Psoas muscle (tissue), 8 donors: ENCODE measurements around the gene CCDC141. TPM values are rescaled to one million over a fixed set of nuclear protein-coding genes. Genes with fewer than 3 reads are reported as not detected.

ENCODE experiments used
- ATAC-seq, 4 donors: fragments of 200-7000 bp; cut with Tn5 transposase; one replicate each; pipeline ENCODE4 v1.9.1; 2020; ENCODE audit warnings: moderate library complexity in 3 of 4, mild to moderate bottlenecking in 2 of 4
- DNase-seq, 2 donors: peaks; one replicate each; pipeline ENCODE4 v3.0.0-alpha.2; 2020
- H3K27ac ChIP-seq: fragments of 200-600 bp; one replicate; pipeline ENCODE4 v1.8.0; 2022
- H3K27me3 ChIP-seq, 3 donors: fragments of 200-600 bp in 1 of 3; one replicate each; pipeline versions ENCODE4 v1.6.1 to v1.8.0; 2013 to 2022; ENCODE audit warnings: low read length in 2 of 3, mild to moderate bottlenecking in 2 of 3, moderate library complexity in 1 of 3; ENCODE audit not compliant: insufficient read depth in 3 of 3
- H3K36me3 ChIP-seq, 2 donors: fragments of 200-600 bp in 1 of 2; one replicate each; pipeline versions ENCODE4 v1.6.1 to v1.8.0; 2013 to 2022; ENCODE audit warnings: low read depth in 1 of 2, mild to moderate bottlenecking in 1 of 2, moderate library complexity in 1 of 2; ENCODE audit not compliant: insufficient read depth in 1 of 2
- H3K4me1 ChIP-seq: fragments of 200-600 bp; one replicate; pipeline ENCODE4 v1.8.0; 2022
- H3K4me3 ChIP-seq: fragments of 200-600 bp; one replicate; pipeline ENCODE4 v1.8.0; 2022; ENCODE audit warnings: mild to moderate bottlenecking
- H3K9me3 ChIP-seq: fragments of 200-600 bp; one replicate; pipeline ENCODE4 v1.8.0; 2022
- WGBS, 3 donors: extraction: QIAGEN DNeasy Blood & Tissue Kit; methylation state at CpG; one replicate each; pipeline versions ENCODE4 v1.1.6 to v1.1.7; 2013; 5-methylcytosine and 5-hydroxymethylcytosine counted together
- intact Hi-C, 2 donors: fragments of 100-400 bp; cut with DNase I; formaldehyde crosslinking; loops; one replicate each; pipeline versions ENCODE4 v1.11.0 to v1.14.2; 2022
- polyA plus RNA-seq, 3 donors: library from polyadenylated mRNA; stranded (reverse); fragments of 200-250 nt; gene quantifications; one replicate each; pipeline ENCODE4 v1.2.3, GENCODE V29; 2013
- total RNA-seq, 4 donors: library from RNA; stranded (reverse); fragmentation: NEBNext Ultra II Directional in 2 of 4; extraction: Animal tissue kit (Norgen Biotek cat#: 25700) in 2 of 4; gene quantifications; one replicate each; pipeline versions ENCODE4 v1.2.1 to v1.2.4, GENCODE V29; 2021 to 2023
- TF ChIP-seq, protein P1 (sequence below): fragments of 200-600 bp; IDR thresholded peaks from one replicate; pipeline ENCODE4 v1.8.0; 2022; ENCODE audit warnings: antibody characterized with exemption
- donor health status: healthy with polysubstance abuse.
- donor health status: DM: no; HTN: no; CAD: no; lungs with moderate emphysema.
- donor health status: Bipolar disorder and iron deficiency.
- donor health status: healthy.
- donor health status: DM: yes; HTN: yes; CAD: no.
- donor health status: DM: no; HTN: no; CAD: no.
- donor health status: DM: no; HTN: no; CAD: no.
- donor health status: DM: yes; HTN: yes; CAD: no.

The CCDC141 gene
- total and polyA plus RNA-seq, 7 donors, result 0.82 to 14.9 (median 5.9) TPM

DNA sequence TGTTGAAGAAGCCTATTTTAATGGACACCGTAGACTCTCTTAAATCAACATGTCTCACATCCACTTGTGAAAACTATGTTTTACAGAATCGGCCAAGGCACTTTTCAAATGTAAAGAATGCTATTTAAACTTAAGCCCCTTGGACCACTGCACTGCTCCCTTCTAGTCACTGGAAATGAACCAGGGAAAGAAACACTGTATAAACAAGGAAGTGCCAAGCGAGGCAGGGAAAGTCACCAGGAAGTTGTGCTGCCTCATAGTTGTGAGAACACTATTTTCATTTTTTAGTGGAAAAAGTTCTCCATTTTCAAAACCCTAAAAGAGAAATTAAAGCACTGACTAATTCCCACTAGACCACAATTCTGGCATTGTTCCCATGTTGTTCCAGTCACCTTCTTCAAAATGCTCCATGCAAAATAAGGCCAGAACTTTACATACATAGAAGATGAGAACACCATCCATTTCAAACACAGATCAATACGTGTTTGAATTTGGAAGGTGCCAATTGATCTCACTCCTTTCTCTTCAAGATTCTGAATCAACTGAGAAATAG, 13.5 kb downstream of the CCDC141 start:
- WGBS, 3 donors, result 76 to 88% (median 87%) methylated on average over 4 of the region's 4 CpGs
- TF ChIP-seq, protein P1, sequence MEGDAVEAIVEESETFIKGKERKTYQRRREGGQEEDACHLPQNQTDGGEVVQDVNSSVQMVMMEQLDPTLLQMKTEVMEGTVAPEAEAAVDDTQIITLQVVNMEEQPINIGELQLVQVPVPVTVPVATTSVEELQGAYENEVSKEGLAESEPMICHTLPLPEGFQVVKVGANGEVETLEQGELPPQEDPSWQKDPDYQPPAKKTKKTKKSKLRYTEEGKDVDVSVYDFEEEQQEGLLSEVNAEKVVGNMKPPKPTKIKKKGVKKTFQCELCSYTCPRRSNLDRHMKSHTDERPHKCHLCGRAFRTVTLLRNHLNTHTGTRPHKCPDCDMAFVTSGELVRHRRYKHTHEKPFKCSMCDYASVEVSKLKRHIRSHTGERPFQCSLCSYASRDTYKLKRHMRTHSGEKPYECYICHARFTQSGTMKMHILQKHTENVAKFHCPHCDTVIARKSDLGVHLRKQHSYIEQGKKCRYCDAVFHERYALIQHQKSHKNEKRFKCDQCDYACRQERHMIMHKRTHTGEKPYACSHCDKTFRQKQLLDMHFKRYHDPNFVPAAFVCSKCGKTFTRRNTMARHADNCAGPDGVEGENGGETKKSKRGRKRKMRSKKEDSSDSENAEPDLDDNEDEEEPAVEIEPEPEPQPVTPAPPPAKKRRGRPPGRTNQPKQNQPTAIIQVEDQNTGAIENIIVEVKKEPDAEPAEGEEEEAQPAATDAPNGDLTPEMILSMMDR, result no peak
- no peak for DNase-seq
- no peak for ATAC-seq
- Histone ChIP-seq H3K4me1 (peaks cover 9% of the 10 kb centered on the region), H3K36me3 (no peaks in the 10 kb centered on the region), H3K9me3 (no peaks in the 10 kb centered on the region), H3K27me3 (no peaks in the 10 kb centered on the region), H3K27ac (no peak overlapping the region), H3K4me3 (no peak overlapping the region)
- intact Hi-C loops, result no loop called here

DNA sequence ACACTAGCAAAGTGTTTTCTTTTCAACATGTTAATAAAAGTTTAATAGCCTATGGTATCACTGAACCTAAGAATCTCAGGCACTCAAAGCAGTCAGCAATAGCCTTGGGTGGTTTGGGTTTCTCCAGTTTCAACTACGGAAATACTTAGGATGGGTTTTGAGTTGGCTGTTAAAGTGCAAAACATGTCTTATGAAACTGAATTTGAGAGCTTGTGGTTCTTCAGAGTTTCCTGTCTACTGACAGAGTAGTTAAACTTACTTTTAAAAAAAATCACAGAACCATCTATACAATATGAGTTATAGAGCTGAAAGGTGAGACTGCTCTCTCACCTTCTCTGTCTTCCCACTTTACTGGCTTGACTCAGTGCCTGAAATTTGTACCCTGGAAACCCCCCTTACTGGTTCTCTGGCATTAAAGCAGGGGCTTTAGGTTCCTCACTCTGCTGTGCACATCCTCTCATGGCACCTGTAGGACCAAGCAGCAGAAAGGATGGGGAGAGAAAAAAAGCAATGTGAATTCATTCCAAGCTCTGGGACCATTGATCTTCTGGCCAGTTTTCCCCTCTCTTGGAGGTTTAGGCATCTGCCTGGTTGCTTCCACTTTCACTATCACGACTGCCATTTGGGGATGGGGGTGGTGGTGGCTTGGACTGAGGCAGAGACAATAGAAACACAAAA, 18.1 kb downstream of the CCDC141 start:
- 11 to 16% (median 12%) methylated on average over 2 of the region's 2 CpGs for WGBS, 3 donors
- Histone ChIP-seq H3K4me3 (no peak overlapping the region), H3K27me3 (no peaks in the 10 kb centered on the region), H3K27ac (peak overlapping the region; percentile 2), H3K36me3 (no peaks in the 10 kb centered on the region), H3K4me1 (peaks cover 24% of the 10 kb centered on the region), H3K9me3 (no peaks in the 10 kb centered on the region)
- DNase-seq (no peak), ATAC-seq (peak; percentile 75 to 88 (median 79))
- TF ChIP-seq, protein P1, result no peak
- intact Hi-C loops, result no loop called here

DNA sequence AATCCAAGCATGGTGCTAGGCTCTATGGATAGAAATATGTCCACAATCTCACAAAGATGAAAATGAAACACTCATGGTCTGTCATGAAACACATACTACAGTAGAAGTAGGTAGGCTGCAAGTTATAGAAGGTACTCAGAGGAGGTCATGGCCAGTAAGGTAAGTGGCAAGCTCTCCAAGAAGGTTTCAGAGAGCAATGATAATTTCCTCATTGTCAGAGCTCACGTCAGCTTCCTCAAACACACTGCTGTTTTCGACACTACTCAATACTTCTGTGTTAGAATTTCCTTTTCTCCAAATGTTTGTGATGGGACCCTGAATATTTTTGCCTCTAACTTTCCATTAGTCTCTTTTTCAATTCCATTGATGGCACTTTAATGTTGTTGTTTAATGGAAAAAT, 25.5 kb downstream of the CCDC141 start:
- Histone ChIP-seq H3K27me3 (no peaks in the 10 kb centered on the region), H3K9me3 (no peaks in the 10 kb centered on the region), H3K36me3 (no peaks in the 10 kb centered on the region), H3K27ac (no peak overlapping the region), H3K4me1 (peaks cover 9% of the 10 kb centered on the region), H3K4me3 (no peak overlapping the region)
- 82 to 92% (median 88%) methylated on average over 2 of the region's 2 CpGs for WGBS, 3 donors
- DNase-seq, result no peak
- TF ChIP-seq, protein P1, result no peak
- no peak for ATAC-seq
- intact Hi-C loops, result no loop called here

DNA sequence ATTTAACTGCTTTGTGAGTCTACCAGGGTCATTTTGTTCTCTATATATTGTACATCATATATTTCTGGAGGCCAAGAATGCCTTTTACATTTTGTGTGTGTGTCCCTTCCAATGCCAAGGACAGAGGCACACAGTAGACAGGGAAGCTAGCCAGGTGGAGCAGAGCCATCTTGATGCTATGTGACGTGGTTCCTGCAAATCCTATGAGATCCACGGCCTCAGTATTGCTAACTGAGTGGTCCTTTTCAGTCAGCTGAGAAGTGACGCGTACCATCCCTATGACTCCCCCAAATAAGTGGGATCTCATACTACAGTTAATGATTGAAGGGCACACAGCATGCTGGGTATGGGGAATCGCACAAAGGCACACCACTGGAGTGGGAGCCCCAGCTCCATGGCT, 27.3 kb downstream of the CCDC141 start:
- no peak for DNase-seq
- no peaks in the 10 kb centered on the region for H3K9me3 ChIP-seq
- no peak overlapping the region for H3K27ac ChIP-seq
- ATAC-seq, result peak in 1 of 4 donors; percentile 31
- H3K36me3 ChIP-seq, result no peaks in the 10 kb centered on the region
- WGBS, 3 donors, result 81 to 86% (median 82%) methylated on average over 5 of the region's 5 CpGs
- TF ChIP-seq, protein P1, result no peak
- no peak overlapping the region for H3K4me3 ChIP-seq
- peaks cover 9% of the 10 kb centered on the region for H3K4me1 ChIP-seq
- intact Hi-C loops, result no loop called here
- H3K27me3 ChIP-seq, result no peaks in the 10 kb centered on the region
